GM21515 (cell line): Measurements from ENCODE around the gene LGALS12.
"Not testable (repeated sequence)": the region's sequence is repeated elsewhere in the genome, so short reads cannot be mapped to it uniquely, and the experiment has no call there.

Source experiments
- ATAC-seq: cut with Tn5 transposase; IDR thresholded peaks from one replicate; pipeline ENCODE4 v1.9.1; 2021; ENCODE audit not compliant: unreplicated experiment

Gene LGALS12

DNA sequence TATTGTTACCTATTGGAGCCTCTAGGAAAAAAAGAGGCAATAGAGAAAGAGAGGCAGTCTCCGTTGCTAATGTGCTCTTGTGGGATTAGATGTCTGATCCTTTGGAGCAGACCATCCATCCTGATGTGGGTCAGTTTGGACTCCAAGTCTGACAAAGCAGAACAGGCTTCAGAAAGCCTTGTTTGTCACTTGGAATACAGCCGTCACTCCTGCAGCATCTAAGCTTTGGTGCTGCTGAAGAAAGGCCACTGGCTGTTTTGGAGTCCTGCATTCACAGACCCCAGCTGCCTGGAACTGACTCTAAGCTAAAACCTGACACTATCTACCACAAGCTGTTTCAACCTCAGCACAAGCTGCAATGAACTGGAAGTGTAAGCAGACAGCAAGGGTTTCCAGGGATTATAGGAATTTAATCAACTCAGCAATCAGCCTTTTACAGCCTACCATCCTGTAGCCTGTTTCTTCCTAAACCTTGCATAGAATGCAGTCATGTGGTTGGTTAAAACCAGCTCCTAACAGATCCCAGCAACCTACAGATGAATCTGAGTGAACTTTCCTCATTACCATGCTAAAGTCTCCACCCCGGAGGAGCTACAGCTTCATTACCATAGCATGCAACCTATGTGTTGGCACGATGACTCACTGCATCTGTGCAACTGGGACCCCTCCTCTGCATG, 27.1 kb downstream of the LGALS12 start:
- ATAC-seq: no peak

DNA sequence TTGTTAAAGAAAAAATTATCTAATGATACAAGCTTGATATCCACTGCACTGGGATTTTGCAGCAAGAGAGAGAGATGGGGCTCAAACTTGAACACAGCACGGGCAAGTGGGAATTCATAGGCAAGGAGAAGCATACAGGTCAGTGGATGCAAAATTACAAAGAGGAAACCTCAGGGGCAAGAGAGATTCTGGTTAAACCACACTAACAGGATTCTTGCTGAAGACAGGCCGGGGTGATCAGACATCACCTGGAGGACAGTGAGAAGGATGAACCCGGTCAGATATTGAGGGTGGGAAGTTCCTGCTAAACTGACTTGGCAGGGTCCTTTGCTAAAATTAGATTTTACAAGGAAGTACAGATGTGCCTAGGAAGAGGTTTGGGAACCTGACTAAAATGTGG, 28.2 kb downstream of the LGALS12 start:
- ATAC-seq: no peak

DNA sequence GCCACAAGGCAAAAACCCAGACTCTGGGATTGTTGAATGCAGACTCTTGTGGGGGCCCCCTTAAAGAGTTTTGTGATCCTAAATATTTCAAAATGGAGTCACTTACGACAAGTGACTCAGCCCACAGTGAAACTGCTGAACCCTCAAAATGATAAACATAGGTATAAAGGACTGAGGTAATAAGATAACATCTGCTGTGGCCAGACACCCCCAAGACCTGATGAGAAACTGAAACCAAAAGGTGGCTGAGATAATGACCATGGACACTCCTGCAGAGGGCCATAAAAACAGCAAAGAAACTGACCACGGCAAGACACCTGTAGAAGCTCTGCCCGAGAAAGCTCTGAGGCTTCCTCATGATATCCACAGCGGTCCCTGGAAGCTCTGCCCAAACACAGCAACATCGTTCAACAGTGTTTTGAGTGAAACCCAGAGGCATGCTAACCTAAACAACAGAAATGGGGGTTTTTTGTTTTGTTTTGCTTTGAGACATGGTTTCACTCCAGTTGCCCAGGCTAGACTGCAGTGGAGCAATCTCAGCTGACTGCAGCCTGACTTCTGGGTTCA, 29.1 kb downstream of the LGALS12 start:
- no peak for ATAC-seq

DNA sequence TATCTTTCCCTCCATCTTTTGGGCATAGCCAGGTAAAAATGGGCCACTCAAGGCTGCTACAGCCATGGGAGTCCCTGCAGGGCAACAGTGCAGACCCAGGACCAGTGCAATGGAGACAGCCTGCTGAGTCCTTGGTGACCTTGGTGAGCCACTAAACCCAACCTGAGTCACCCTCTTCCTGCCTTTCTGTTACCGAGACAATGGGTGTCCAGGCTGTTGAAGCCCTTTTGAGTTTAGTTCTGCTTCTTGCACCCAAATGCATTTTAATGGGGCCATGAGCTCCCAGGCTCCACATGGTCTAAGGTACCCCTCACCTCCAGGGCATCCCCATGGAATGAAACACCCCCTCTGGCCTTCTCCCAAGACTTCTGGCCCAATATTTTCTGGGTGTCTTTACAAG, 29.9 kb downstream of the LGALS12 start:
- no peak for ATAC-seq

DNA sequence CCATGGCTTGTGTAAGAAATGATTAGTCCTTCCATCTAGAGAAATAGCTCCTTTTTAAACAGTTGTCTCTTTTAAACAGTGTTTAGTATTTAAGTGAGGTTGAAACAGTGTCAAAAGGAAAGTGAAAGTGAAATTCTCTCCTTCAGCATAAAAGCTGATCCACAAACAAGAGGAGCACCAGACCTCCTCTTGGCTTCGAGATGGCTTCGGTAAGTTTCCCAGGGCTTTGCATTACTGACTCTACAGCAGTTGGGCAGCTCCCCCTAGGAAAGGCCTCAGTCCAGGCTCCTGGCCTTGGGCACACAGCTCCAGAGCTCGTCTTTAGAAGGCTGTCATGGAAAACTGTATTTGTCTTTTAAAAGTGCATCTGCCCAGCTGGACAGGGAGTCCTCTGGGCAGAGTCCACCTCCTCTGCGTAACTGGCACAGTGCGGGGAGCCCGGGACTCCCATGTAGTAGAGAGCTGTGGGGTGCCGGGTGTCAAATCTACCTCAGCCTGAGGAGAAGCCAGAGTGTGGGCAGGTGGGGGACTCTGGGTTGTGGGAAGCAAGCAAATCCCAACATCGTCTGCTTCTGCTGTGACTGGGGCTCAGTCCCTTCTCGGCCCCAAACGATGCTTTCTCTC, 30.9 kb downstream of the LGALS12 start, which contains the start of gene PLAAT4:
TSS of gene PLAAT4 (plus strand) at position 140 of the 624 bp plus-strand sequence. CDS start at position 201, 61 bp downstream.
- no peak for ATAC-seq

DNA sequence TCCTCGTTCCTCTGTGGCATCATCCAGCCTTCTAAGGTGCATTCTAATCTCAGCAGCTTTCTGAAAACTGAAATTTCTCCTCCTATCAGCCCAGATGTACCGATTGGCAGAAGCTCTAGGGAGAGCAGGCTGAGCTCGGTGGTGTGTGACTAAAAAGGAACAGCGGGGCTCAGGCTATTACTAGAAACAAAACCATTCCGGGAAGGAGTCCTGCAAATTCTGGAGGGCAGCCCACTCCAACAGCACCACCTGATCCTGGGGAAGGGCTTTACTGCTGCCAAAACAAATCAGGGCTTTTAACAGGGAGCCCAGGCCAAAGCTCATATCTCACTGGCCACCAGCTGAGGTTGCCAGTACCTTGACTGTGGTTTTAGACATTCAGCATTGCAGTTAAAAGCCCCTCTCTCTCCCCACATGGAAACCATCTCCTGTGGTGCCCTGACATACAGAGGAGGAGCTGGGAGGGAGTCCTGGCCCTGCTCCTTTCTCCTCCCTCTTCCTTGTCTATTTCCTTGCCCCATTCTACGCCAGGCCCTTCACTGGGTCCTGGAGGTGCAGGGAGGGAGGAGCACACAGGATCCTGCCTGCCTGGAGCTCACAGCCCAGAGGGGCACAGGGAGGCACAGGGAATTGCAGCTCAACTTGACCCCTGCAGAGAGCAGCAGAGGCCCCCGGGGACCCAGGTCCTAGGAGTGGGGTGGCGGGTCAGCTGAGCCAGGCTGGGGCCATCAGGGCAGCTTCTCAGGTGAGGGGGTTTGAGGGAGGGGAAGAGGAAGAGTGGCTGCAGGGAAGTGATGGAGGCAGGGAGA, 31.6 kb downstream of the LGALS12 start:
- ATAC-seq: no peak

DNA sequence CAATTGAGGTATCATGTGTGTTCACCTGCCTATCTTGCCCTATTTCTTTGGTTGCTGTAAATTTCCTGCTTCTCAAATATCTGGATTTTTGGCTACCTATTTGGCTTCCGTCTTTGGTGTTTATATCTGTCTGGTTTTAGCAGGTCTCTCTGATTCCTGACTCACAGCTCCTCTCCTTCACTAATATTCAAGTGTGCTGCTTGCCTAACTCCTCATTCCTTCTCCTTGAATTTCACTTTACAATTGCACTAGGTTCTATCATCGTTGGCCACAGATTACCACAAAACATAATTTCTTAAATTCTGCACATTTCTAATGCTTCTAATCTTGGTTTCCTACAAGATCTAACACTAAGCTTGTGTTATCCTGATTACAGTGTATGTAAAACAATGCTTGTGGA, 36.6 kb downstream of the LGALS12 start:
- not testable (repeated sequence) for ATAC-seq

DNA sequence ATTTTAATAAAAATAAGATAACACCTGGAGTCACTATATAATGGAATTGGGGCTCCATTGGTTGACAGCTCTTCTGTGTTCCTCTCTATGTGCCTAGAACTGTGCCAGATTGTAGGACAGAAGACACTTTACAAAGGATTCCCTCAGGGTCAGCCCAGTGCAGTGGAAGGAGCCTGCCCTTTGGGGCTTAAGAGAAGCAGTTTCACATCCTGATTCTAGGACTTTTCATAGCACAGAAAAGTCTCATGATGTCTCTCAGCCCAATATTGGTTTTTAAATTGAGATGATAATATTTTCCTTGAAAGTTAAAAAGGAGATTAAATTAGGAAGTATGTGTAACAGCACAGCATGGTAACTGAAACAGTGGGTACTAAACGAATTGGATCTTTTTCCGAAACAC, 37.8 kb downstream of the LGALS12 start:
- no peak for ATAC-seq

DNA sequence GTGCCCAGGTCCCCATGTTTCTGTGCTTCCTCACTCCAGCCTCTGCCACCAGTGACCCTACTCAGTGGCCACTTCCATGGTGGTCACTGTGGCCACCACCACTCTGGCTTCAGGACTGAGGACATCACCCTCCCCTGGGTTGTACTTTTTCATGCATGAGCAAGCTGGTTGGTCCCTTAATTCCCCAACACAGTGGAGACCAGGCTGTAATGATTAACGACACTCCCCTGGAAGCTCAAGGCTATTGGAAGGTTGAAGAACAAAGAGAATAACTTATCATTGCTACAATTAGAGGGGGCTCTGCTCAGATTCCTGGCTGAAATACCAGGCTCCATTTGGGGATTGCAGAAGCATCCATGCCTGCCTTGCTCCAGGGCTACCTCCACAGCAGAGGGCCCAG, 41.2 kb downstream of the LGALS12 start:
- ATAC-seq: no peak

DNA sequence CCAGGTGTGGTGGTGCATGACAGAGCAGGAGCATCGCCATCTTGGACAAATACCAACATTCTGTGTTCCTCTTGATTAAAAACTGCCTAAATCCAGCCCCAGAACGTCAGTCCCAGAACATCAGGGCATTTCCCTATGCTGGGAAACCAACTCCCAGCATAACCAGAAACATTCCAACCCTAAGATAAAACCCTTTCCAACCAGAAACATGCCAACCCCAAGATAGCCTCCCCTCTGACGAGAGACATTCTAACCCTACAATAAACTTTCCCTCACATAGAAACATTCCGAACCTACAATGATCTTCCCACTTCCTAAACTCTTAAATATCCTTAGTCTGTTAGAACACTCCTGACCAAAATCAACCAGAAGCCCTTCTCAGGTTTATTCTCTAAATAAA, 42.3 kb downstream of the LGALS12 start:
- ATAC-seq: no peak

DNA sequence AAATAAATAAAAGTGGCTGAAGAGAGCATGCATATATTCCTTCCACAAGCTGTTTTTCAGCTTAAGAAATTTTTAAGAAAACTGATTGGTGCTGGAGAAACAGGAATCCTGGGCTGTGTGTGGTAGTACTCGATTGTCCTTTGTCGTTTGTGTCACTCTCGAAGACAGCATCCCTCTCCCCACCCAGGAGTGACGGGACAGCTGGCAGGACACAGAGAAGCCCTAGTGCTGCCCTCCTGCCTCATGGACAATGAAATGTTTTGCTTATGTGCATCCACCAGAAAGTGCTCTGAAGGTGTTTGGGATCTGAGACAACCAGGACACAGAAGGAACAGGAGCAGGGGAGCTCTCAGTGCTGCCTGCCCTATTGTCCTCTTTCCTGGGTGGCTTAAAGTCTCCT, 43.5 kb downstream of the LGALS12 start:
- ATAC-seq: no peak

DNA sequence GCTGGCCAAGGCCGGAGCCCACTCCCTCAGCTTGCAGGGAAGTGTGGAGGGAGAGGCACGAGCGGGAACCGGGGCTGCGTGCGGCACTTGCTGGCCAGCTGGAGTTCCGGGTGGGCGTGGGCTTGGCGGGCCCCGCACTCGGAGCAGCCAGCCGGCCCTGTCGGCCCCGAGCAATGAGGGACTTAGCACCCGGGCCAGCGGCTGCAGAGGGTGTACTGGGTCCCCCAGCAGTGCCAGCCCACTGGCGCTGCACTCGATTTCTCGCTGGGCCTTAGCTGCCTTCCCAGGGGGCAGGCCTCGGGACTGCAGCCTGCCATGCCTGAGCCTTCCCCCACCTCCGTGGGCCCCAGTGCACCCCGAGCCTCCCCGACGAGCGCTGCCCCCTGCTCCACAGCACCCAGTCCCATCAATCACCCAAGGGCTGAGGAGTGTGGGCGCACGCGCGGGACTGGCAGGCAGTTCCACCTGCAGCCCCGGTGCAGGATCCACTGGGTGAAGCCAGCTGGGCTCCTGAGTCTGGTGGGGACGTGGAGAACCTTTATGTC, 44.3 kb downstream of the LGALS12 start:
- ATAC-seq: not testable (repeated sequence)

DNA sequence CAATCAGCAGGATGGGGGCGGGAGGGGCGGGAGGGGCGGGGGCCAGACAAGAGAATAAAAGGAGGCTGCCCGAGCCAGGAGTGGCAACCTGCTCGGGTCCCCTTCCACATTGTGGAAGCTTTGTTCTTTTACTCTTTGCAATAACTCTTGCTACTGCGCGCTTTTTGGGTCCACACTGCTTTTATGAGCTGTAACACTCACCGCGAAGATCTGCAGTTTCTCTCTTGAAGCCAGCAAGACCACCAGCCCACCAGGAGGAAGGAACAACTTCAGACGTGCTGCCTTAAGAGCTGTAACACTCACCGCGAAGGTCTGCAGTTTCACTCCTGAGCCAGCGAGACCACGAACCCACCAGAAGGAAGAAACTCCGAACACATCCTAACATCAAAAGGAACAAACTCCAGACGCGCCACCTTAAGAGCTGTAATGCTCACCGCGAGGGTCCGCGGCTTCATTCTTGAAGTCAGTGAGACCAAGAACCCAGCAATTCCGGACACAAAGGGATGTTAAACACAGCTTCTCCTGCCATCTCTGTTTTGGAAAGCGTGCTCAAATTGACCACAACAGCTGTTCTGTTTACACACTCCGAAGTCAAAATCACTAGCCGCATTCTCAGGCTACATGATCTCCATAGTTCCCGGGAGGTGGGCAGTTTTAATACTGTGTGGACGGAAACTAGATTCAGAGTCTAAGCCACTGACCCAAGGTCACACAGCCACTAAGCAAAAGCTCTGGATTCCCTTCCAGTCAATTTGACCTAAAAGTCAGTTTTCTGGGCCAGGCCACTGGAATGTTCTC, 45.4 kb downstream of the LGALS12 start:
- ATAC-seq: no peak

DNA sequence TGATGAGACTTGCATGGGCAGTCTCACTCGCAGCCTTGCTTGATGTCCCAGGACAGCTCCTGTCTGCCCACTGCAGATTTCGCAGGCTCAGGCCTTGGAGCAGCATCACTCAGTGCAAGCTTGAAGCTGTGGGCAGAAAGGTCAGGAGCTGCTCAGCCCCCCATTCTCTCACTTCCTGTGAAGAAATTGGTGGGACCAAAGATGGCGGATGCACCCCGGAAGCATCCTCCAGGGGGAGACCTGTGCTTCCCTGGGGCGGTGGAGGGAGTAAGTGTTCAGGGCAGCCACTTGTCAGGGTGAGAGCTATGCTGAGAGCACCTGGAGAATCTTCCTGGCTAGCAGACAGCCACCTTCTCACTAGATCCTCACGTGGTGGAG, 46.0 kb downstream of the LGALS12 start:
- no peak for ATAC-seq

DNA sequence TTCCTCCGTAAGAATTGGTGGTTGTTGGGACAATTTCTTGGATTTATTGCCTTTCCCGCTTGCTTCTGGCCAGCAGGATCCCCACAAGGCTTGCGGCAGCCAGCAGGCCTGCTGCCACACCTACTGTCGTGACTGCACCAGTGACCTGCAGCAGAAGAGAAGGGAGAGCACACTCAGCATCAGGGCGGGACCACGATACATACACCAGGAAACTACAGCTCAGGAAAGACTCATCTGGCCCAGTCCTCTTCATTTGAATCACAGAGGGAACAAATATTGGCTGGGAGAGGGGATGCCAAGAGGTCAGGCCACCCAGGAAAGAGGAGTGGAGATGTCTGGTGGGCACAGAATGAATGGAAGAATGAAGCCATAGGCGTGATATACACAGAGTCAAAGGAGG, 47.0 kb downstream of the LGALS12 start:
- no peak for ATAC-seq

DNA sequence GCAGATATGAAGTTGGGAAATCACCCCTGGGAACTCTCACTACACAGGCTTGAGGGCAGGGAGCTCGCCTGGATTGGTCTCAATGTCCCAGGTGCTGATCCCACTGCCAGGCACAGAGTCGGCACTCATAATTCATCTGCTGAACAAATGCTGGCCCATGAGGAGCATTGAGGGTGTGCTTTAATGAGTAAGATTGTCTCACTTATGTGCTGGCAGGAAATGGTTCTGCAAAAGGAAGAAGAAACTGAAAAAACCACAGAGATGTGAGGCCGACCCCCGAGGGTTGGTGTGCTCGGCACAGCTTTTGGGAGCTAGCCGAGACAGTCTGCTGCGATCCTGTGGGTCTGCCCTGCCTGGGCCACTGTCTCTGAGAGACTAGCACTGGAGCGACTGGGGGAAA, 47.9 kb downstream of the LGALS12 start:
- peak; percentile 72 for ATAC-seq

DNA sequence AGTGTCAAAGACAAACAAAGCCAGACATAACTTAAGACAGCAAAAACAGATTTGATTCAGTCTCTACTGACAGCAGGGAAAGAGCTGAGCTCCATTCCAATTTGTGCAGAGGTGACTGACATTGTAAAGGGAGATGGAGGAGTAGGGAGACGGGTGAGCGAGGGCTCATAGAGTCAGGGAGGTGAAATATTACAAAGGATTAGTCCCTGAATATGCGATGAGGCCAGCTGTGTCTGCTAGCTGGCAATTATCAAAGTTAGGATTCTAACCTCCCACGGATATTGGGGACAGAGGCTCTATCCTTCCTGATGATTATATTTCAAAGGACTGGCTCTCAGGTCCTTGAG, 49.0 kb downstream of the LGALS12 start:
- no peak for ATAC-seq

DNA sequence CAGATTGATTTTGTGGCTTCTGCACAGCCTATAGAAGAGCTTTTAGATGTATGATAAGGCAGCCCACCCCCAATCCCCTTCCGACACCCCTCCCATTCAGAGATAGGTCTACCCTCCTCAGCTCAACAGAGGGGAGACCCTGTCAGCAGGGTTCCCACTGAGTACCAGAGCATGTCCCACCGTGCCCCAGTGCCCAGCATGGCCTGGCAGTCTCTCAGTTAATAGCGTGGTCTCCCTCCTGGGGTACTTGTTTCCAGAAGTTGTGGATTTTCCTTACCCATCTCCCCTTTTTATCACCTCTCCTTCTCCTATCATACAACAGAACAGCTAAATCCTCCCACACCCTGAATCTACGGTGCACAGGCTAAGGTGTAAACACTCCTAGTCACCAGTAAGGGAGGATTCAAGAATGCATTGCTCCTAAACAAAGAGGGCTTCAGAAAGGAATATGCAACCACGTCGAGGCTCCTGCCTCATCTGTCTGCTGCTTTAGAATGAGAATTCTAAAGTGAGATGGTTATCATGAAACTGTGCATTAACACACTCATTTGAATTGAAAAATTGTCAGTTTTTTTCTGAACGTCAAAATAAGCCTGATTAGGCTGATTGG, 50.6 kb downstream of the LGALS12 start:
- ATAC-seq: no peak

DNA sequence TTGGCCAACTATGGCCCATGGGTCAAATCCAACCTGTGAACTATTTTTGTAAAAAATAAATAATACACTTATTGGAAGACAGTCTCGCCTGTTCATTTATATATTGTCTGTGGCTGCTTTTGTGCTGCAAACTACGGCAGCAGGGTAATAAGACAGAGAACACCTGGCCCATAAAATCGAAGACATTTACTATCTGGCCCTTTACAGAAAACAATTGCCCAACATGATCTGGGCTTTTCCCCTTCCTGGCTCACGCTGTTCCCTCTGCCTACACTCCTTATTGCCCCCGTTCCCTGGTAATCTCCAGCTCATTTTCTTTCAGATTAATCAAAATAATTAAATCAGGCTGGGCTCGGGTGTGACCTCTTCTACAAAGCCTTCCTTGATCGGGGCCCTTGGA, 51.7 kb downstream of the LGALS12 start:
- no peak for ATAC-seq

DNA sequence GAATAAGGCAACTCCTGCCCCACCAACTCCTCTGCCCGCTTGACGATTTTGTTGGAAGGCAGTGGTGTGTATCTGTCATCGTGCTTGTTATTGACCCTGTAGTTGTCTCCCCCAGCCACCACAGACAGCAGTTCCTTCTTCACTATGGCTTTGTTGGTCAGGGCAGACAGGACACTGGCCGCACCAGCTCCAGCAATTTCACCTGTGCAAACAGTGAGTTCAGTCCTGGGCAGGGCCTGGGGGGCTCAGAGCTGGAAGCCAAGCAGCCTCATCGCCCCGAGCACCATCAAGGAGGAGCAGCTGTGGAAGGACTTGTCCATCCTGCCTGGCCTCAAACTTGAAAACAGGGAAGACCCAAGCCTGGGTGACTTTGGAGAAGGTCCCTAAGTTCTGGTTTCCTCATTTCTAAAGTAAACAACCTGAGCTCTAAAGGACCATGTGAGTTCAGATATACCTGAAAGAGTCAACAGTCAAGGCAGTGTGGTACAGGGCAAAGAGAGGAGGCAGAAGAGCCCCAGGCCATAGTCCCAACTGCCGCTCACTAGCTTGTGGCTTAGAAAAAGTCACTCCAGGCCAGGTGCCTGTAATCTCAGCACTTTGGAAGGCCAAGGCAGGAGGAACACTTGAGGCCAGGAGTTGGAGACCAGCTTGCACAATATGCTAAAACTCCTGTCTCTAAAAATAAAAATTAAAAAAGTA, 52.7 kb downstream of the LGALS12 start:
- no peak for ATAC-seq
